GM18907 (cell line): ENCODE results near the gene HPSE2.
A peak's percentile ranks its signal among the peaks of the same experiment; 100 is the strongest.
"Not testable (repeated sequence)": the region's sequence is repeated elsewhere in the genome, so short reads cannot be mapped to it uniquely, and the experiment has no call there.

ENCODE experiments used
- ATAC-seq: cut with Tn5 transposase; IDR thresholded peaks from one replicate; pipeline ENCODE4 v1.9.1; 2021; ENCODE audit warnings: mild to moderate bottlenecking, moderate library complexity; ENCODE audit not compliant: unreplicated experiment

The HPSE2 gene

DNA sequence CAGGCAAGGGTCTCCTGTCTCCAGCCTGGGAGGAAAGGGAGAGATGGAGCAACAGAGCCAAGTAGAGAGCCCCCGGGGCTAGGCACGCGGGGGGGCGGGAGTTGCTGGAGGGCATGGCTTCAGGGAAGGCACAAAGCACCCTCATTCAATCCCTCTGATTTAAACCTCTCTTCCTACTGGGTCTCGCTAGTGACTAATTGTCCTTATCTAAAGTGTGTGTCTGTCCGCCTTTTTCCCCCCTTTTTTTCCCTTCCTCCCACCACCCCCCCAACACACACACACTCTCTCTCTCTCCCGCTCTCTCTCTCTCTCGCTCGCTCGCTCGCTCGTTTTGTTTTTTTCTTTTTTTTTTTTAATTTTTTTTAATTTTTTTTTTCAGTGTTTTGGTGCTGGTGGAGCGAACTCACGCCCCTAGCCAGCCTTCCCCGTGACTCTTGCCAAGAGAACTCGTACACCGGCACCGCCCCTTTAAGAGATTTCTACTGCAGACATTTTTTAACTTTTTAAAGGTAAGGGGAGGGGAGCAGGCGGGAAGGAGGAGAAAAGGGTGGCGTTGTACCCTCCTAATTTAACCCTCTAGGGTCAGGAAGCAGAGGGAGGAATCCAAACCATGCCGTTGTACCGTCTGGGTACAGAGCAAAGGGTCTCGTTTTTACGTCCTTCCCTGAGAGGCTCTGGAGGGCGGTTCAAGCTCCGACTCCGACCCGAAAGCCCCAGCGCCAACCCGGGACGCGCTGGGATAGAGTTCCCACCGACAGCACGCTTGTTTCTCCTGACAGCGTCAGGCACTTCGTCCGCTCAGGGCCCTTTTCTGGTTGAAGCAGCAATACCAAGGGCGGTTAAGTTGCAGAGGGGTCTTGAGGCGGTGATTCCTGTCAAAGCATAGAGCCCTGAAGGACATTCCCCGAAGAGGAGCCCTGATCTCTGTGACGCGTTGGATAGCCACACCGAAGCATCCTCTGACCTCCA, at the start of gene HPSE2:
Gene HPSE2, minus strand, starts transcription at position 195 of the 969 bp plus-strand sequence.
- ATAC-seq = no peak

DNA sequence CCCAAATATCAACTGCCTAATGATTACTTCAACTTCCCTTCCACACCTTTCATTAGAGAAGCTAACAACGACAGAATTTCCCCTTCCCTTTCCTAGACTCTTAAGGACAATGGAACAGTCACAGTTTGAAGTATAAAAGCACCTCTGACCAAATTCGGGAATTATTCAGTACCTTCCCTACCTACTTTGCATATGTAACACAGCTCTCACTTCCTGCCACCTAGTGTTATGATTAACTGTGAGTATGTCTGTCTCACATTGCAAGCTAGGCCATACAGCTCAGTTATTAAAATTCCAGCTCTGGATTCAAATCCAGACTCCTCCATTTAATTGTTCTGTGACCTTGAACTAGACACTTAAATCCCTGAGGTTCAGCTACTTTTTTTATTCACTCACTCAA, 44.8 kb upstream of the HPSE2 start:
- peak; percentile 96 for ATAC-seq

- no peak for ATAC-seq
Observed at GRCh38 chr10:99279626-99280111, 44.0 kb upstream of the HPSE2 start.

DNA sequence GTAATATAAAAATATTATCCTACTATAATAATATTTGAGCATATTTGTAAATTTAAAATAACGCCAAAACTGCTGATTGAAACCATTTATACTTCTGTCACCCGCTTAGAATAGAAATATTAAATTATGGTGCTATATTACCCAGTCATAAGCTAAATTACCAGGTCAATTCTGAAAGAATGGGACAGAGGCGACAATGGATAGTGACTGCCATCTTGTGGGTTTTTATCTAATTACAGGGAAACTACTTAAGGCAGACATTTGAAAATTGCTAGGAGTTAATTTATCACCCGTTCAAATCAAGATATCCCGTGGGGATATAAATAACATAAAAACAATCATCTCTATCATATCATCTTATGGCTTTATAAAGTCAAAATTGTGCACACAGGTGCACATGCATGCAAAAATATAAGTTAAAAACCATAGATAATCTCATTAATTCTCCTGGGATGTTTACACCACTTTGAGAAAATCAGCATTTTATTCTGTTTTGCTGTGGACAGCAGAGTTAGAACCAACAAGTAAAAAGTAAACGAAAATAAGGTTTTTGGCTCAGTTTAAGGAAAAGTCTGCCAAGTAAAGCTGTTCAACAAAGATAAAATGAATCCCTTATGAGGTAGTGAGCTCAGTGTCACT, 41.3 kb upstream of the HPSE2 start:
- no peak for ATAC-seq

GRCh38 chr10:99266383-99266782, 30.7 kb upstream of the HPSE2 start:
- no peak for ATAC-seq

DNA sequence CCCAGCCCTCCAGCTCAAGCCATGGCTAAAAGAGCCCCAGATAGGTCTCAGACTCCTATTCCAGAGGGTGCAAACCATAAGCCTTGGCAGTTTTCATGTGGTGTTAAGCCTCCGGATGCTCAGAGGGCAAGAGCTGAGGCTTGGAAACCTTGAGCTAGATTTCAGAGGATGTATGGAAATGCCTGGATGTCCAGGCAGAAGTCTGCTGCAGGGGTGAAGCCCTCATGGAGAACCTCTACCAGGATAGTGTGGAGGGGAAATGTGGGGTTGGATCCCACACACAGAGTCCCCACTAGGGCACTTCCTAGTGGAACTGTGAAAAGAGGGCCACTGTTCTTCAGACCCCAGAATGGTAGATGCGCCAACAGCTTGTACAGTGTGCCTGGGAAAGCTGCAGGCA, 13.2 kb upstream of the HPSE2 start:
- ATAC-seq = no peak

GRCh38 chr10:99247893-99248292, 12.2 kb upstream of the HPSE2 start:
- not testable (repeated sequence) for ATAC-seq

DNA sequence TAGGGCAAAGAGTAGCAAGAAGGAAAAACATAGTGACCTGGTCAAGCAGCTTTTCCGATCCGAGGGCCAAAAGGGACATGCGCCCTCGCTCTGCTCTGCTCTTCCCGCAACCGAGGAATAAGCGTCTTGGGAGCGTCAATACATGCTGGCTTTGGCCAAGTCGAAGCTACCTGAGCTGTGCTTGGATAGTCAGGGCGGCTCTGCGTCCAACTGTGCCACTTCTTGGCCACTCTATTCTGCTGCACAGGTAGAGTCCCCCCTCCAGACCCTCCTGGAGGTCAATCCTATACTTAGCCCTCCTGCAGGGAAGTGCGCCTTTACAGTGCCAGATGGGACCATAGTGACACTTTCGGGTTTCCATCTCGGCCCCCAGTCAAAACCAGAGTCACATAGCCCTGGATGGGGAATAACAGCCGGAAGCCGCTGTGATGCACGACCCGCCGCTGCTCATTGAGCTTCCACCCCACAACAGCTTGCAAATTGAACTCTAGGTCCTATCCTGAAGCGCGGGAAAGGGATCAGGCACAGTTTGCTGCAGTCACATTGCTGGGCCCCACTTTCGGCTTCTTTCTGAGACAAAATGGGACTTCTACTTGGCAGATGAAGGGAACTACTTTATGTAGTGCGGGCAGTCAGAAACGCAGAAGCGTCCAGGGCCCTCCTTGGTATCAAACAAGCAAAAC, 1.1 kb upstream of the HPSE2 start:
- ATAC-seq = no peak

DNA sequence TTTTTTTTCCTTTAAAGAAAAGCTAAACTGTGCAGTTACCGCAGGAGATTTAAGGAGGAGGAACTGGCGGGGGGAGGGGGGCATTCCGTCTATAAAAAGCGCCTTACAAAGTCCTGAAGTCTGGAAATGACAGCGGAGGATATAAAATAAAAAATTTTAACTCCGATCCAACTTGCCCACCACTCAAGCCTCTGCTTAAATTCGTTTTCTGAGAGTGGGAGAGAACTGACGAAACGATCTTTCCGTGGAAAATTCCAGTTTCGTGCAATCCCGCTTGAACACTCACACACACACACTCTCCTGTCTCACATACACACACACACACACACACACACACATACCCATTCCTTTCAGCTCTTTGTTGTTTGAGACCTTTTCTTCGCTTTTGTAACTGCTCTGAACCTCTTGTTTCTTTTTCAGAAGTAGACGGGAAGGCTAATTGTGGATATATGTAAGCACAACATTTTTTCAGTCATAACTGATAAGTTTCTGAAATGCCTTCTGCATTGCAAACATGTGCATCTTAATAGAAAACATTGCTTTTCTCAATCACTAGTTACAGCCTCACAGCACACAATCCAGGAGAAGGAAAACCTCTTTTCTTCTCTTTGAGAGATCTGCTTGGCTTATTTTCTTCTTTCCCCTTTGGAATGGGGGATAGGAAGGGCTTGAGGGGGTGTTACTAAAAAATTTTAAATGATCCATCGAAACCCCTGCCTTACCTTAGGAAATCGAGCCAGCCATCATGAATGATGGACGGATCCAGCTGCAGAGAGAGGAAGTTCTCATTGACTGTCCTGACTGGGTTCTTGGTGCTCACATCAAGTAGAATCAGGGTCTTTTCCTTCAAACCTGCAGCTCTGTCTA, 628 bp downstream of the HPSE2 start:
- ATAC-seq = no peak

- peak; percentile 98 for ATAC-seq
Observed at GRCh38 chr10:99234041-99234790, 1.4 kb downstream of the HPSE2 start.

- no peak for ATAC-seq
Observed at GRCh38 chr10:99233689-99234037, 2.0 kb downstream of the HPSE2 start.

- ATAC-seq = no peak
Observed at GRCh38 chr10:99233000-99233688, 2.5 kb downstream of the HPSE2 start.

DNA sequence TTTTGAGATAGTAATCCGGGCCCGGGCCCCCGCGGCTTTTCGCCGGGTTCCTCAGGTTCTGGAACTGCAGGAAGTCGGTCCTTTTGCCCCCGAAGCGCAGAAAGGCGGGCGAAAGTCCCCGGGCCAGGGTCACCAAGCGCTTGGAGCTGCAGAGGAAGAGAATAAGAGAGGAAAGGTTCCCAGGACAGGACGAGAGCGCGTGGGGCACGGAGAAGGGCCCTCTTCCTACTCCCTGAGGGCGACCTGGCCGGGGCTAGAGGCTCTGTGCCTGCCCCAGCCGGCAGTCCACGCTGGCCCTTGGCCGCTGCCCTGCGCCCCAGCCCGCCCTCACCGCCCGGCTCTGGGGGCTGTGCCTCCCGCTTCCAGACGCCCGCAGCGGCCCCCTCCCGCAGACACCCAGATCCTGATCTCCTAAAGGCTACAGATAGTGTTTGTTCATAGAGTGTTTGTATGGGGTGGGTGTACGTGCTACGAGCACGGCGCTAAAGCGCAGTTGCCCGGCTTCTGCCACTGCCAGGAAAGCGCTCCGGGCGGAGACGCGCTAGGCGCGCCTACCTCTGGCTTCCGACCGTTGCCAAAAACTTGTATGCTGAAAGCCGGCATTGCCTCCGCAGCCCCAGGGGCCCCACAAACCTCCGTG, 3.2 kb downstream of the HPSE2 start:
- ATAC-seq = no peak

- no peak for ATAC-seq
Observed at GRCh38 chr10:99224766-99225165, 10.9 kb downstream of the HPSE2 start.

DNA sequence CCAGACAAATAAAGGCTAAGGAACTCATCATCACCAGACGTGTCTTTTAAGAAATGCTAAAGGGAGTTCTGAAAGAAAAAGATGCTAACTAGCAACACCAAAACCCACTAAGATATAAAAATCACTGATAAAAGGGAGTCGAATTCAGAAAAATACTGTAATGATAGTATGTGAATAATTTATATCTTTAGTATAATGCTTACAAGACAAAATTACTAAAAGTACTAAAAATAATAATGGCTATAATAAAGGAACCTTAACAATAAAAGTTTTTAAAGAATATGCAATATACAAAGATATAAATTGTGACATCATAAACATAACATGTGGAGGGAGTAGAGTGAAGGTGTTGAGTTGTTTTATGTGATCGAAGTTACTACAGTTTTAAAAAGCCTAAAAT, 28.3 kb downstream of the HPSE2 start:
- ATAC-seq = no peak

- ATAC-seq = no peak
Observed at GRCh38 chr10:99203310-99203709, 32.3 kb downstream of the HPSE2 start.

DNA sequence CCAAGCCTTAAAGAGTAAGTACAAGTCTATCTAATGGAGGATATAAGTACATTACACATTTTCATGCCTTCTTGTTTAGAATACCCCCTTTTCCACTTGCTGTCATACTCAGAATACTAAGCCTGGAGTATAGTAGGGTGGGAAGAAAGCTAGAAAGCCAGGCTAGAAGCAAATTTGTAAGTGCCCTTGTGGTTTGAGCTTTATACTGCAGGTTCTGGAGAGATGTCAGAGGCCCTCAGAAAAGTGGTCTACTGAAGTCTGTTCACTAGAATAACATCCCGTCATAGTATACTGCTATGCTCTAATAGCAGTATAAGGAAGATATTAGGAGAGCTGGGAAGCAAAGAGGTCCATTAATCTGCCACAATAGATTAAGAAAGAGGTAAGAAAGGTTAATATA, 62.7 kb downstream of the HPSE2 start:
- ATAC-seq = no peak

DNA sequence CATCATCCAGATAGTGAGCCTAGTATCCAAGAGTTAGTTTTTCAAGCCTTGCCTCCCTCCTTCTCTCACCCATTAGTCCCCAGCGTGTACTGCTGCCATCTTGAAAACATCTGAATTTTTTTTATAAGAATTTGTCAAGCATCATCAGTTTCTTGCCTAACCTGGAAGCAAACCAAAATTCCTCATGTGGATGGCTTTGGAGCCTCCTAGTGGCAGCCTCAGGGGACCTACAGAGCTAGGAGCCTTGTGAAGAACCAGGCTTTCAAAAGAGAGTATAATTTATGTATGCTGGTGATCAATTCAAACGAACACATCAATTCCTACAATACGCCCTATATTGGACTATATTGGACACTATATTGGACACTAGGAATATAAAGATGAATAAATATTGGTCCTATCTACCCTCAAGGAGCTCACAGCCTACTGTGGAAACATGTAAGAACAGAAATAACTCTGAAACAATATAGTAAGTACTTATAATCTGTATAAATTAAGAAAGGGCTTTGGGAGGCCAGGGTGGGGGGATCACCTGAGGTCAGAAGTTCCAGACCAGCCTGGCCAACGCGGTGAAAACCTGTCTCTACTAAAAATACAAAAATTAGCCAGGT, 63.4 kb downstream of the HPSE2 start:
- ATAC-seq = no peak
